ENCODE data around the gene DNAJC28.

DNAJC28 gene

GRCh38 chr21:33505833-33506232 is 14.3 kb upstream of the DNAJC28 start:
- peaks cover 34% of the 10 kb centered on the region for H3K36me3 ChIP-seq (ENCODE audit: insufficient read depth, low read length)
- H3K4me1 ChIP-seq (ENCODE audit: insufficient read depth, low read length), result no peaks in the 10 kb centered on the region
- no peaks in the 10 kb centered on the region for H3K9me3 ChIP-seq (ENCODE audit: control insufficient read depth, insufficient read depth, low read length)
- no peak overlapping the region for H3K9ac ChIP-seq (ENCODE audit: low read depth, low read length)

GRCh38 chr21:33496345-33496744 is 4.8 kb upstream of the DNAJC28 start:
- Histone ChIP-seq H3K9ac (ENCODE audit: low read depth, low read length) (no peak overlapping the region), H3K9me3 (ENCODE audit: control insufficient read depth, insufficient read depth, low read length) (no peaks in the 10 kb centered on the region), H3K4me1 (ENCODE audit: insufficient read depth, low read length) (no peaks in the 10 kb centered on the region; the same call in 1 of the 2 replicates), H3K36me3 (ENCODE audit: insufficient read depth, low read length) (no peaks in the 10 kb centered on the region)

- Histone ChIP-seq H3K36me3 (ENCODE audit: insufficient read depth, low read length) (no peaks in the 10 kb centered on the region), H3K9me3 (ENCODE audit: control insufficient read depth, insufficient read depth, low read length) (no peaks in the 10 kb centered on the region), H3K9ac (ENCODE audit: low read depth, low read length) (no peak overlapping the region), H3K4me1 (ENCODE audit: insufficient read depth, low read length) (no peaks in the 10 kb centered on the region; the same call in 1 of the 2 replicates)
Observed at GRCh38 chr21:33495743-33496142, 4.2 kb upstream of the DNAJC28 start.

GRCh38 chr21:33493756-33494155 is 2.2 kb upstream of the DNAJC28 start:
- Histone ChIP-seq H3K9ac (ENCODE audit: low read depth, low read length) (no peak overlapping the region), H3K4me1 (ENCODE audit: insufficient read depth, low read length) (no peaks in the 10 kb centered on the region; the same call in 1 of the 2 replicates), H3K36me3 (ENCODE audit: insufficient read depth, low read length) (no peaks in the 10 kb centered on the region), H3K9me3 (ENCODE audit: control insufficient read depth, insufficient read depth, low read length) (no peaks in the 10 kb centered on the region)

- H3K9me3 ChIP-seq (ENCODE audit: control insufficient read depth, insufficient read depth, low read length), result no peaks in the 10 kb centered on the region
- H3K36me3 ChIP-seq (ENCODE audit: insufficient read depth, low read length), result no peaks in the 10 kb centered on the region
- H3K4me1 ChIP-seq (ENCODE audit: insufficient read depth, low read length), result no peaks in the 10 kb centered on the region; the same call in 1 of the 2 replicates
- no peak overlapping the region for H3K9ac ChIP-seq (ENCODE audit: low read depth, low read length)
Observed at GRCh38 chr21:33492571-33492970, 1.1 kb upstream of the DNAJC28 start.

- Histone ChIP-seq H3K4me1 (ENCODE audit: insufficient read depth, low read length) (no peaks in the 10 kb centered on the region; the same call in 1 of the 2 replicates), H3K9me3 (ENCODE audit: control insufficient read depth, insufficient read depth, low read length) (no peaks in the 10 kb centered on the region), H3K9ac (ENCODE audit: low read depth, low read length) (peak overlapping the region; percentile 74), H3K36me3 (ENCODE audit: insufficient read depth, low read length) (no peaks in the 10 kb centered on the region)
Observed at GRCh38 chr21:33490991-33491372, 534 bp downstream of the DNAJC28 start.

- Histone ChIP-seq H3K36me3 (ENCODE audit: insufficient read depth, low read length) (no peaks in the 10 kb centered on the region), H3K9ac (ENCODE audit: low read depth, low read length) (no peak overlapping the region), H3K4me1 (ENCODE audit: insufficient read depth, low read length) (no peaks in the 10 kb centered on the region), H3K9me3 (ENCODE audit: control insufficient read depth, insufficient read depth, low read length) (no peaks in the 10 kb centered on the region)
Observed at GRCh38 chr21:33488936-33489335, 2.6 kb downstream of the DNAJC28 start.

- Histone ChIP-seq H3K9me3 (ENCODE audit: control insufficient read depth, insufficient read depth, low read length) (no peaks in the 10 kb centered on the region), H3K4me1 (ENCODE audit: insufficient read depth, low read length) (no peaks in the 10 kb centered on the region), H3K9ac (ENCODE audit: low read depth, low read length) (no peak overlapping the region), H3K36me3 (ENCODE audit: insufficient read depth, low read length) (no peaks in the 10 kb centered on the region)
Observed at GRCh38 chr21:33487996-33488395, 3.5 kb downstream of the DNAJC28 start.

GRCh38 chr21:33481314-33481943 is 10.1 kb downstream of the DNAJC28 start:
- Histone ChIP-seq H3K36me3 (ENCODE audit: insufficient read depth, low read length) (no peaks in the 10 kb centered on the region), H3K9ac (ENCODE audit: low read depth, low read length) (no peak overlapping the region), H3K4me1 (ENCODE audit: insufficient read depth, low read length) (no peaks in the 10 kb centered on the region; the same call in 1 of the 2 replicates), H3K9me3 (ENCODE audit: control insufficient read depth, insufficient read depth, low read length) (no peaks in the 10 kb centered on the region)

GRCh38 chr21:33480481-33481103 is 10.9 kb downstream of the DNAJC28 start:
- Histone ChIP-seq H3K36me3 (ENCODE audit: insufficient read depth, low read length) (no peaks in the 10 kb centered on the region), H3K9ac (ENCODE audit: low read depth, low read length) (peak overlapping the region; percentile 93), H3K4me1 (ENCODE audit: insufficient read depth, low read length) (no peaks in the 10 kb centered on the region; the same call in 1 of the 2 replicates), H3K9me3 (ENCODE audit: control insufficient read depth, insufficient read depth, low read length) (no peaks in the 10 kb centered on the region)

- Histone ChIP-seq H3K4me1 (ENCODE audit: insufficient read depth, low read length) (no peaks in the 10 kb centered on the region; the same call in 1 of the 2 replicates), H3K9me3 (ENCODE audit: control insufficient read depth, insufficient read depth, low read length) (no peaks in the 10 kb centered on the region), H3K9ac (ENCODE audit: low read depth, low read length) (peak within 1 kb of the TSS; percentile 93), H3K36me3 (ENCODE audit: insufficient read depth, low read length) (no peaks in the 10 kb centered on the region)
Observed at GRCh38 chr21:33479679-33480480, 11.6 kb downstream of the DNAJC28 start, which contains the start of gene TMEM50B. TSS of gene TMEM50B (minus strand) at chr21:33479974. CDS start at chr21:33468885, 11,089 bp downstream.

- peak overlapping the region; percentile 58 for H3K9ac ChIP-seq (ENCODE audit: low read depth, low read length)
- no peaks in the 10 kb centered on the region for H3K36me3 ChIP-seq (ENCODE audit: insufficient read depth, low read length)
- no peaks in the 10 kb centered on the region; the same call in 1 of the 2 replicates for H3K4me1 ChIP-seq (ENCODE audit: insufficient read depth, low read length)
- H3K9me3 ChIP-seq (ENCODE audit: control insufficient read depth, insufficient read depth, low read length), result no peaks in the 10 kb centered on the region
Observed at GRCh38 chr21:33478935-33479678, 12.4 kb downstream of the DNAJC28 start.

- no peaks in the 10 kb centered on the region; the same call in 1 of the 2 replicates for H3K4me1 ChIP-seq (ENCODE audit: insufficient read depth, low read length)
- peak overlapping the region; percentile 58 for H3K9ac ChIP-seq (ENCODE audit: low read depth, low read length)
- H3K36me3 ChIP-seq (ENCODE audit: insufficient read depth, low read length), result no peaks in the 10 kb centered on the region
- no peaks in the 10 kb centered on the region for H3K9me3 ChIP-seq (ENCODE audit: control insufficient read depth, insufficient read depth, low read length)
Observed at GRCh38 chr21:33478182-33478581, 13.3 kb downstream of the DNAJC28 start.

GRCh38 chr21:33477066-33477465 is 14.4 kb downstream of the DNAJC28 start:
- Histone ChIP-seq H3K36me3 (ENCODE audit: insufficient read depth, low read length) (no peaks in the 10 kb centered on the region), H3K4me1 (ENCODE audit: insufficient read depth, low read length) (no peaks in the 10 kb centered on the region; the same call in 1 of the 2 replicates), H3K9me3 (ENCODE audit: control insufficient read depth, insufficient read depth, low read length) (no peaks in the 10 kb centered on the region), H3K9ac (ENCODE audit: low read depth, low read length) (no peak overlapping the region)

Data from ES-I3 (cell line).